NCI-H345 treated with DMSO at 0.1 percent for 48 hours (cell line): ENCODE data around the gene OPCML.

Experiments used
- DNase-seq: peaks from one replicate; lab custom pipeline; 2025; ENCODE audit not compliant: unreplicated experiment; lab: John Stamatoyannopoulos, UW

Gene OPCML

GRCh38 chr11:133191931-133192330, 340.4 kb downstream of the OPCML start:
- DNase-seq: no peak

GRCh38 chr11:133181667-133182066, 350.6 kb downstream of the OPCML start:
- DNase-seq: no peak

- DNase-seq: no peak
These were observed 351.2 kb downstream of the OPCML start for GRCh38 chr11:133181066-133181465.

GRCh38 chr11:133180201-133180600, 352.1 kb downstream of the OPCML start:
- DNase-seq: no peak

- DNase-seq: no peak
These were observed 355.6 kb downstream of the OPCML start for GRCh38 chr11:133176748-133177147.

- DNase-seq: no peak
These were observed 357.2 kb downstream of the OPCML start for GRCh38 chr11:133175103-133175502.

- DNase-seq: no peak
These were observed 358.4 kb downstream of the OPCML start for GRCh38 chr11:133173810-133174412.

- no peak for DNase-seq
These were observed 360.0 kb downstream of the OPCML start for GRCh38 chr11:133172349-133172748.

- no peak for DNase-seq
These were observed 360.9 kb downstream of the OPCML start for GRCh38 chr11:133171374-133171773.

GRCh38 chr11:133168016-133168415, 364.3 kb downstream of the OPCML start:
- DNase-seq: no peak

- peak; percentile 20 for DNase-seq
These were observed 365.6 kb downstream of the OPCML start for GRCh38 chr11:133166662-133167061.

GRCh38 chr11:133164986-133165385, 367.3 kb downstream of the OPCML start:
- DNase-seq: no peak

- DNase-seq: peak; percentile 36
These were observed 368.6 kb downstream of the OPCML start for GRCh38 chr11:133163463-133164419.

GRCh38 chr11:133162227-133162626, 370.1 kb downstream of the OPCML start:
- no peak for DNase-seq

- DNase-seq: no peak
These were observed 371.5 kb downstream of the OPCML start for GRCh38 chr11:133160754-133161153.

- DNase-seq: no peak
These were observed 375.1 kb downstream of the OPCML start for GRCh38 chr11:133156986-133157745.

GRCh38 chr11:133154781-133155180, 377.5 kb downstream of the OPCML start:
- no peak for DNase-seq

- no peak for DNase-seq
These were observed 378.2 kb downstream of the OPCML start for GRCh38 chr11:133154076-133154475.

GRCh38 chr11:133153031-133153430, 379.3 kb downstream of the OPCML start:
- DNase-seq: no peak

- DNase-seq: no peak
These were observed 382.6 kb downstream of the OPCML start for GRCh38 chr11:133149698-133150097.

- no peak for DNase-seq
These were observed 384.7 kb downstream of the OPCML start for GRCh38 chr11:133147625-133148024.
